ENCODE measurements around the gene EFL1. TPM values are rescaled to one million over a fixed set of nuclear protein-coding genes. Genes with fewer than 3 reads are reported as not detected.

The EFL1 gene
- total and polyA plus RNA-seq, 2 donors (not counting 1 experiment from before 2014, with no cell fraction given): 19.1 to 29.9 TPM

DNA sequence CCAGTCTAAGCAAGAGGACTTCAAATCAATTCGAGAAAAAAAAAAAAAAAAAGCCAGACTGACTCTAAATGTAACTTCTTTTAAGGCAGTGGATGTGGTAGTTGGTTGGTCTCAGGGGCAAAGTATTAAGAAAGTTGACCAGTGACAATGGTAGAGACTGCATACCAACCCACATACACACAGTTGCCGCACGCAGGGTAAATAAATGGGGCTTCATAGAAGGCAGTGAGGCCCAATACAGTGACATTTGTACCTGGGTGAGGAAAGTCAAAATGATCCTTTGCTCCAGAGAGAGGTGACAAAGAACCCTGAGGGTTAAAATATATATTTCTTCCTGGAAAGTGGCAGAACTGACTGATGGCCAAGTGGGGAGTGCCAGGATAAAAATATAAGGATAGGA, 116.0 kb downstream of the EFL1 start:
- no peak for TF ChIP-seq EZH2 (IDR thresholded peaks at IDR 0.05; ENCODE audit: low read length, missing control alignments)
- TF ChIP-seq, protein P1, sequence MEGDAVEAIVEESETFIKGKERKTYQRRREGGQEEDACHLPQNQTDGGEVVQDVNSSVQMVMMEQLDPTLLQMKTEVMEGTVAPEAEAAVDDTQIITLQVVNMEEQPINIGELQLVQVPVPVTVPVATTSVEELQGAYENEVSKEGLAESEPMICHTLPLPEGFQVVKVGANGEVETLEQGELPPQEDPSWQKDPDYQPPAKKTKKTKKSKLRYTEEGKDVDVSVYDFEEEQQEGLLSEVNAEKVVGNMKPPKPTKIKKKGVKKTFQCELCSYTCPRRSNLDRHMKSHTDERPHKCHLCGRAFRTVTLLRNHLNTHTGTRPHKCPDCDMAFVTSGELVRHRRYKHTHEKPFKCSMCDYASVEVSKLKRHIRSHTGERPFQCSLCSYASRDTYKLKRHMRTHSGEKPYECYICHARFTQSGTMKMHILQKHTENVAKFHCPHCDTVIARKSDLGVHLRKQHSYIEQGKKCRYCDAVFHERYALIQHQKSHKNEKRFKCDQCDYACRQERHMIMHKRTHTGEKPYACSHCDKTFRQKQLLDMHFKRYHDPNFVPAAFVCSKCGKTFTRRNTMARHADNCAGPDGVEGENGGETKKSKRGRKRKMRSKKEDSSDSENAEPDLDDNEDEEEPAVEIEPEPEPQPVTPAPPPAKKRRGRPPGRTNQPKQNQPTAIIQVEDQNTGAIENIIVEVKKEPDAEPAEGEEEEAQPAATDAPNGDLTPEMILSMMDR (conservative IDR thresholded peaks at IDR 0.05 in 1 of 2, IDR thresholded peaks at IDR 0.05 in 1 of 2; ENCODE audit: low read depth in 1 of 2, low read length in 2 of 2): no peak
- Histone ChIP-seq H2AFZ (ENCODE audit: low read length) (no peak overlapping the region), H3K79me2 (ENCODE audit: control insufficient read depth, insufficient read depth, low read length) (no peaks in the 10 kb centered on the region), H3K36me3 (ENCODE audit: control insufficient read depth, insufficient read depth, low read length) (peaks cover 2% of the 10 kb centered on the region), H3K27ac (ENCODE audit: insufficient read depth, low read length) (peak overlapping the region; percentile 26), H3K4me2 (ENCODE audit: extremely low read depth, insufficient read depth, low read length) (no peak overlapping the region), H4K20me1 (ENCODE audit: control insufficient read depth, extremely low read depth, insufficient read depth, low read length) (no peaks in the 10 kb centered on the region), H3K9ac (ENCODE audit: insufficient read depth, low read length) (no peak overlapping the region), H3K9me3 (ENCODE audit: control insufficient read depth, insufficient read depth, low read depth, low read length) (no peaks in the 10 kb centered on the region), H3K4me1 (ENCODE audit: control insufficient read depth, extremely low read depth, insufficient read depth, low read length) (peaks cover 4% of the 10 kb centered on the region), H3K4me3 (replicated peaks in 1 of 4; ENCODE audit: control extremely low read depth in 1 of 4, insufficient read depth in 1 of 4, low read depth in 3 of 4, low read length in 4 of 4) (no peak overlapping the region), H3K27me3 (ENCODE audit: control insufficient read depth, insufficient read depth, low read length) (no peaks in the 10 kb centered on the region)
- no peak for DNase-seq (ENCODE audit: low read depth in 2 of 2)

DNA sequence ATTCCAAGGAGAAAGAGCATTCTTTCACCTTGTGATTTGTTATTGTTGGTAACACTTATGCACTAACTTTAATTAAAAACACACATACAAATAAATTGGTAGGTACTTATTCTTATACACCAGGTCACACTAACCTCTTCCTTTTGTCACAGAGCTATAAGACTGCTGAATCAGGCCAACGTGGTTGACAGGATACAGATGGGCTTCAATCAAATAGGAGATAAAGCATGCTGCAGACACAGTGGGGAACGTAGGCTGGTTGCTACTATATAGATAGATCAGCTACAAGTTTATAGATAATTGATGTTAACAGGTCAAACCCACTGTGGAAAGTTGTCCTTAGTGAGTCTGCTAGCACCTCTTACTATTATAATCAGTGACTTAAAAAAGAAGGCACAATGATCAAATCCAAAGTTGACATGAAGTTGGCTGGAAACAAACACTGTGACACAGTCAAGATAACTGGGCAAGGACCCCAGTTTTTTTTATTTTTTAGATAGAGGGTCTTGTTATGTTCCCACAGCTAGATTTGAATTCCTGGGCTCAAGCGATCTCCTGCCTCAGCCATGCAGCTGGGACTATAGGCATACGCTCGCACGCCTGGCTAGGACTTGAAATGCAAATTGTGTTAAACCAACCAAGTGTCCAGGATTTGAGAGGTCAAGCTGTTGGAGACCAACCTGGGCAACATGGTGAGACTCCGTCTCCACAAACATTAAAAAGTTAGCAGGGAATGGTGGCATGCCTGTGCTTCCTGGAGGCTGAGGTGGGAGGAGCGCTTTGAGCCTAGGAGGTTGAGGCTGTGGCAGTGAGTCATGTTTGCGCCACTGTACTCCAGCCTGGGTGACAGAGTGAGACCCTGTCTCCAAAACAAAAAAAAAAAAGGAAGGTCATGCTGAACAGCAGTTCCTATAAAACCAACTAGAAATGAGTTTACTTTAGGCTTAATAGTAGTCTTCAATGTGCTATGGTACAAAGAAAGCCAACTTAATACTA, 118.8 kb downstream of the EFL1 start:
- Histone ChIP-seq H3K36me3 (ENCODE audit: control insufficient read depth, insufficient read depth, low read length) (peaks cover 2% of the 10 kb centered on the region), H3K4me1 (ENCODE audit: control insufficient read depth, extremely low read depth, insufficient read depth, low read length) (peaks cover 4% of the 10 kb centered on the region), H3K9ac (ENCODE audit: insufficient read depth, low read length) (no peak overlapping the region), H3K4me3 (replicated peaks in 1 of 4; ENCODE audit: control extremely low read depth in 1 of 4, insufficient read depth in 1 of 4, low read depth in 3 of 4, low read length in 4 of 4) (no peak overlapping the region), H2AFZ (ENCODE audit: low read length) (no peak overlapping the region), H4K20me1 (ENCODE audit: control insufficient read depth, extremely low read depth, insufficient read depth, low read length) (no peaks in the 10 kb centered on the region), H3K27me3 (ENCODE audit: control insufficient read depth, insufficient read depth, low read length) (no peaks in the 10 kb centered on the region), H3K27ac (ENCODE audit: insufficient read depth, low read length) (no peak overlapping the region), H3K79me2 (ENCODE audit: control insufficient read depth, insufficient read depth, low read length) (no peaks in the 10 kb centered on the region), H3K4me2 (ENCODE audit: extremely low read depth, insufficient read depth, low read length) (no peak overlapping the region), H3K9me3 (ENCODE audit: control insufficient read depth, insufficient read depth, low read depth, low read length) (no peaks in the 10 kb centered on the region)
- TF ChIP-seq EZH2 (IDR thresholded peaks at IDR 0.05; ENCODE audit: low read length, missing control alignments): no peak
- TF ChIP-seq, protein P1 (conservative IDR thresholded peaks at IDR 0.05 in 1 of 2, IDR thresholded peaks at IDR 0.05 in 1 of 2; ENCODE audit: low read depth in 1 of 2, low read length in 2 of 2): no peak
- DNase-seq (ENCODE audit: low read depth in 2 of 2): no peak

DNA sequence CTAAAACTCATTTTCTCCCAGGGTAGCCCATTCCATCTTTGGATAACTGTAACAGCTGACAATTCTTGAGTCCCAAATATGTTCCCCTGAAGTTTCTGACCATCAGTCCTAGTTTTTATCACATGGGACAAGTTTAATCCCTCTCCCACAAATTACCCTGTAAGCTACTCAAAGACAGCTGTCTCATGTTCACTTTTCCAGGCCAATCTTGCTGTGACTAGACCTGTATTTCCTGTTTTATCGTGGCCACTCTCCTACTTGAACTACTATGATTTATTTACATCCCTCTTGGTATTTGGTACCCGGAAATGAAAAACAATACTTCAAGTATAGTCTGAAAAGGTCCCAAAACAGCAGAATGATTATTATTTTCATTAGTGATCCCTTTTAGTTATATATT, 121.6 kb downstream of the EFL1 start:
- no peaks in the 10 kb centered on the region for H3K4me1 ChIP-seq (ENCODE audit: control insufficient read depth, extremely low read depth, insufficient read depth, low read length)
- no peaks in the 10 kb centered on the region for H3K27me3 ChIP-seq (ENCODE audit: control insufficient read depth, insufficient read depth, low read length)
- H3K9ac ChIP-seq (ENCODE audit: insufficient read depth, low read length): no peak overlapping the region
- TF ChIP-seq EZH2 (IDR thresholded peaks at IDR 0.05; ENCODE audit: low read length, missing control alignments): no peak
- TF ChIP-seq, protein P1 (conservative IDR thresholded peaks at IDR 0.05 in 1 of 2, IDR thresholded peaks at IDR 0.05 in 1 of 2; ENCODE audit: low read depth in 1 of 2, low read length in 2 of 2): no peak
- H3K9me3 ChIP-seq (ENCODE audit: control insufficient read depth, insufficient read depth, low read depth, low read length): no peaks in the 10 kb centered on the region
- DNase-seq (ENCODE audit: low read depth in 2 of 2): no peak
- H3K79me2 ChIP-seq (ENCODE audit: control insufficient read depth, insufficient read depth, low read length): no peaks in the 10 kb centered on the region
- no peak overlapping the region for H2AFZ ChIP-seq (ENCODE audit: low read length)
- peaks cover 2% of the 10 kb centered on the region for H3K36me3 ChIP-seq (ENCODE audit: control insufficient read depth, insufficient read depth, low read length)
- no peaks in the 10 kb centered on the region for H4K20me1 ChIP-seq (ENCODE audit: control insufficient read depth, extremely low read depth, insufficient read depth, low read length)
- no peak overlapping the region for H3K4me2 ChIP-seq (ENCODE audit: extremely low read depth, insufficient read depth, low read length)
- H3K4me3 ChIP-seq (replicated peaks in 1 of 4; ENCODE audit: control extremely low read depth in 1 of 4, insufficient read depth in 1 of 4, low read depth in 3 of 4, low read length in 4 of 4): no peak overlapping the region
- H3K27ac ChIP-seq (ENCODE audit: insufficient read depth, low read length): no peak overlapping the region

Measured in fibroblast of lung (primary cell).